GM18909 (cell line): ENCODE results near the gene CCDC182.

Experiments used
- ATAC-seq: cut with Tn5 transposase; IDR thresholded peaks from one replicate; pipeline ENCODE4 v1.9.1; 2021; ENCODE audit warnings: mild to moderate bottlenecking; ENCODE audit not compliant: unreplicated experiment, poor library complexity

Gene CCDC182

GRCh38 chr17:57745242-57745641, at the start of gene CCDC182:
CCDC182 (minus strand) TSS chr17:57745299; CDS start chr17:57745272, 27 bp downstream.
- ATAC-seq = no peak

DNA sequence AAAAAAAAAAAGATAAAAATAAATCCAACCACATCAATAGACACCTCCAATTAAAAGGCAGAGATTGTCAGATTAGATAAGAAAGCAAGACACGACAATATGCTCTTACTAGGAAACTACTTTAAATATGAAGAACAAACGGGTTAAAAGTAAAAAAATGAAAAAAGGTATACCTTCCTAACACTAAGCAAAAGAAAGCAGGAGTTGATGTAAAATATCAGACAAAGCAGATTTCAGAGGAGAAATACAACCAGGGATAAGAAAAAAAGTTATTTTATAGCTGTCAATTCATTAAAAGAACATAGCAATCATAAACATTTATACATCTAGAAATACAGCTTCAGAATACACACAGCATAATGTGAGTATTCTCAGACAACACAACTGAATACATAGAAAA, 49.7 kb upstream of the CCDC182 start:
- no peak for ATAC-seq

GRCh38 chr17:57788725-57789124, 43.6 kb upstream of the CCDC182 start:
- no peak for ATAC-seq

GRCh38 chr17:57785022-57785421, 39.9 kb upstream of the CCDC182 start:
- no peak for ATAC-seq

DNA sequence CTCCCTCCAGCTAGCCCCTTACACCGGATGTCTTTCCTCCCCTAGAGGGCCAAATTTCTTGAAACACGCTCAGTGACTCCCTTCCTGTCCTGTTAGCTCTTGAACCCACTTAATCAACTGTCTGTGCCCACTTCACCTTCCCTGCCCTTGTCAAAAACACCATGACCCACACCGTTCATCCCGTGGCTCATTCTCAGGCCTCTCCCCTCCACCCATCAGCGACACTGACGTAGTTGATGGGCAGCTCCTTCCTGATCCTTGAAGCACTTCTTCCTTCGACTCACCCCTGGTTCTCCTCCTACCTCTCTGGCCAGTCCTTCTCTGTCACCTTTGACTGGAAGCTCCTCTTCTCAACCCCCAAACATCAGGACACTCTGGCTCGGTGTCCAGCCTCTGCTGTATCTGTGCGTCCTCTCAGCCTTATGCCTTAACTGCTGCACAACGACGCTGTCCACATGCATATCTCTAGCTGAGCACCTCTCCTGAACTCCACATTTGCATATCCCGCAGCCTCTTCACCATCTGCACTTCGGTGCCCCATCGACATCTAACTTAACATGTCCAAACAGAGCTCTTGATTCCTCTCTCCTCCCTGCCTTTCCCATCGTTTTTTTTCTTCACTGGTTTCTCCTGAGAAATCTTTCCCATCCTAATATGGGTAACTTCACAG, 39.3 kb upstream of the CCDC182 start:
- ATAC-seq = no peak

- ATAC-seq = no peak
Measured at GRCh38 chr17:57783338-57783742, 38.2 kb upstream of the CCDC182 start.

DNA sequence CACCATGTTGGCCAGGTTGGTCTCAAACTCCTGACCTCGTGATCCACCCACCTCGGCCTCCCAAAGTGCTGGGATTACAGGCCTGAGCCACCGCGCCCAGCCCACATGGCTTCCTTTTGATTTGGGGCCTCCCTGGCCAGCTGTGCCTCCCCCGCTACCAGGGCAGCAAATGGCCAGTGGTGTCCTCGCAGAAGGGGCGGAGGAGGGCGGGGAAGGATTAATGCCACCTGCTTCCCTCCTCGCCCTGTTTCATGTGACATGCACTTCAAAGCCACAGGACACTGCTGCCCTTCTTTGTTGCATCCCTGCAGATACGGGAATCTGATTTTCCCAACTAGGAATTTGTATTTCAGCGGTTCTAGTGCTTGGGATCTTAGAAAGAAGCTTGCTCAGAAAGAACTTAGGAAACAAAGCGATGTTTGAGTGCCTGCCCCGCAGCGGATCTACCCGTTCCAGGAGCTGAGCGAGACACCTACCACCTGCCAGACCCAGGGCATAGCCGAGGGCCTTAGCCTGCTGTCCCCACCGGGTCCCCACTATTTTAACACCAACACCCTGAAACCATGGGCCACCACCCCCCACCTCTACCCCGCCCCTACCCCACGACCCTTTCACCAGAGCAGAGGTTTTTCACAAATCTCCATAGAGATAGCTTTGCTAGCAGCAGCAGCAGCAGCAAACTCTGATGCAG, 37.7 kb upstream of the CCDC182 start:
- ATAC-seq = no peak

GRCh38 chr17:57782062-57782490, 37.0 kb upstream of the CCDC182 start:
- ATAC-seq = no peak

GRCh38 chr17:57781386-57782061, 36.4 kb upstream of the CCDC182 start:
- ATAC-seq = no peak

- no peak for ATAC-seq
Measured at GRCh38 chr17:57779706-57780105, 34.6 kb upstream of the CCDC182 start.

DNA sequence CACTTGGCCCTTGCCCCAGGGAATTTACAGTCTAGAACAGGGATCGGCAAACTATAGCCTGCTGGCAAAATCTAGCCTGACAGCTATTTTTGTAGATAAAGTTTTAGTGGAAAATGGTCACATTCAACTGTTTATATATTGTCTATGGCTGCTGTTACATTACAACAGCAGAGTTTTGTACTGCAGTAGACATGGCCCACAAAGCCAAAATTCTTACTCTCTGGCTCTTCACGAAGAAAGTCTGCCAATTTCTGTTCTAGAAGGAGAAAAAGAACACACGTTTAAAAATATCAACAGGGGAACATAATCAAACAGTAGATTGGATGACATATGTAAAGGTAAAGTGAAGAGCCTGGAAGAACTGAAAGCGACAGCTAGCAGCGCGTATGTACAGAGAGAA, 33.2 kb upstream of the CCDC182 start:
- ATAC-seq = no peak

- ATAC-seq = no peak
Measured at GRCh38 chr17:57776366-57776765, 31.3 kb upstream of the CCDC182 start.

DNA sequence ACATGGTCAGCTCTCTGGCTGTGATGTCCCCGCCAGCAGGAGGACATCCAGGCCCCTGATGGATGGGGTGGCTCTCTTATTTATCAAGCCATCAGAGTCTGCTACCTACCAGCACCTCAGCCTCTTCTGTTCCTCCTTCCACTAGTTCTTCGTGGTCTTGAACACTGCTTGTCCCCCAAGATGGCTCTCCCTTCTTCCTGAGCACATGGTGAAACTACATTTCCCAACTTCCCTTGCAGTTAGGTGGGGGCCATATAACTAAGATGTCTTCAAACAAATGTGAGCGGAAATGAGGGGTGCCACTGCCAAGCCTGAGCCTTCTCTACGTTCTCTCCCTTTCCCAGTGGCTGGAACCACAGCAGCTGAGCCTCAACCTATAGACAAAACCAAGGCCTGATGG, 29.8 kb upstream of the CCDC182 start:
- no peak for ATAC-seq

DNA sequence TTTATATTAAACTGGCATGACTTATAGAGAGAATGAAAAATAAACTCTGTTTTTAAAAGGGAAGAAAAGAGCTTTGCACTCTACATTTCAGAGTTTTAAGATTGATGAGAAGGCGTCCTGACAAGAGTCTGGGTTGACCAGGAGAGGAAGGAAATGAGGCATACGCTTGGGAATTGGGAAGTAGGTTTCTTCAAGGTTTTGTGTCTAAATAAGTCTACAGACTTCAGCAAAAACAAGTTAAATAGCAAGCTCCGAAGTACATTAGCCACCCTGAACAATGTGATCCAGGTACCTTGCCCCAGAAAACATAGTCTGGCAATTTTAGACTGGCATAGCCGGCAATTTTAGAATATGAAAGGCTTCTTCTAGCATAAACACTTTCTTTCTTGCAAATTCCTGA, 28.5 kb upstream of the CCDC182 start:
- ATAC-seq = no peak

DNA sequence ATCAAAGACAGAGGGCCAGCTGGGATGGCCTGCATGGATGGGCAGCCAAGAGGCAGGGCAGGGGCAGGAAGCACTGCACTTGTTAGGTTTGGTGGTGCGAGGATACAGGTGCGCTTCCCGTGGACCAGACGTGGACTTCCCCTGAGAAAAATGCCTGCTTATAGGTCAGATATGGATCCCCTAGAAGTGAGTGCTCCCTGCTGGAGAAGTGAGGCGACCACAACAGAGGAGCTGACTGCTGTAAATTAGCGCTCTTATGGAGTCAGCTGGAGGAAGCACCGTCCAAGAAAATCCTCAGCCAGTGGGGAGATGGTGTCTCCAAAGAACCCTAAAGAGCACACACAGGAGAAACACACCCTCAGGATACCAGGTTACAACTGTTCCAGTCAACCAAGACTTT, 27.7 kb upstream of the CCDC182 start:
- no peak for ATAC-seq

- ATAC-seq = no peak
Measured at GRCh38 chr17:57767561-57767960, 22.5 kb upstream of the CCDC182 start.

DNA sequence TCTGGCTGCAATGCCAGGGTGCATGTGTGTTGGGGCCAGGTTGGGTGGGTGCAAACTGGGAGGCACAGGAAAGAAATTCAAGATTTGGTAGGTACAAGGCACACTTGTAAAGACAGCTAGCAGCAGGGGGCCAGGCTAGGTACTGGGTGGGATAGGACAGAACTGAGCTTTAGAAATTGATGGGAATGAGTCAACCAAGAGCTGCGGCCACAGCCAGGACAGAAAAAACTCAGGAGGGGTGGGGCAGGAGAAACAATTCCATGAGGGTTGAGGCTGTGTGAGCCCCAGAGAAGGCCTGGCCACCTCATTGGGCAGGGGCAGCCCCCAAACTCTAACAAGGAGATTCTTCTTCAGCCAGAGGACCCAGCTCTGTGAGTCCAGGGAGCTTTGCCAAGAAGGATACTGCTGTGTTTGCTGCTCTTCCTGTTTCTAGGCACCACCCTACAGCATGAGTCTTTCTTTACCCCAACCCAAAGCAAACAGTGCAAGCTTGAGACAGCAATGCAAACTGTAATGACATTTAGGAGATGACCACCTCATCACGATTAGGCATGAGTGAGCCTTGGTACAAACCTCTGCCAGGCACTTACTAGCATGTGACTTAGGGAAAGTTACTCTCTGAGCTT, 21.3 kb upstream of the CCDC182 start:
- ATAC-seq = no peak

DNA sequence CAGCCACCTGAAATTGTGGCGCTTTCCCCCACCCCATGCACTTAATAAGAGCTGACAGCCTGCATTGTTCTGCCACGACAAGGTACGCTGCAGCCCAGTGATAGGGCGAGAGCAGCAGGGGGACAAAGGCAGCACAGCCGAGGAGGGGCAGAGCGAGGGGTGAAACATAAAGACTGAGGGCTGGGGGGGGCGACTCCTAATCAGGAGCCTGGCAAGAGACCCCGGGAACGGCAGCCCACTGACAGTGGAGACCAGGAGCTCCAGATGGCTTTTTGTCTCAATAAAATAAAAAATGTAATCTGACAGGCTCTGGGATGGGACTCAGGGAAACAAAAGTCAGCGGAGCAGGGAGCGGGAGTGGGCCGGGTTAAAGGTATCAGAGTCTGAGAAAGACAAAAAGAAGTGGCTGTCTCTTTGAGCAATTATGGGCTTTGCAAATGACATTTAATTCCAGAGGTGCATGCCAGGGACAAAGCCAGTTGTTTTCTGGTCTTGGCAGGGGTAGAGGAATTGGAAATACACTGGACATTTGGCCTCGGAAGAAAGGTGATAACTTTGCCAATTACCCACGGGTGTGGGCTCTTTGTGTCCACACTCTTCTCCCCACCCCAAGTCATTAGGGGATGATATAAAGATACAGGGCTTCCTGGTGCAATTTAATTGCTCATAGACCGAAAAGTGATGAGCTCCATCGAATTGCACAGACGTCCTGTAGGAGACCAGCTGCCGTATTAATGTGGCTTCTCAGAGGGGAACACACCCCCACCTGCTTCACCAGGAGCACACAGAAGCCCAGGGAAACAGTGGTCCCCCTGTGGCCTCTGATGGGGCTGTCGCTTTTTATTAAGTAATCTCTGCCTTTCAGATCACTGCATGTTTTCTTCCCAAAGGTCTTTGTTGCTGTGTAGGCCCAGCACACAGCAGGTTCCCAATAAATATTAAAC, 17.6 kb upstream of the CCDC182 start:
- no peak for ATAC-seq

DNA sequence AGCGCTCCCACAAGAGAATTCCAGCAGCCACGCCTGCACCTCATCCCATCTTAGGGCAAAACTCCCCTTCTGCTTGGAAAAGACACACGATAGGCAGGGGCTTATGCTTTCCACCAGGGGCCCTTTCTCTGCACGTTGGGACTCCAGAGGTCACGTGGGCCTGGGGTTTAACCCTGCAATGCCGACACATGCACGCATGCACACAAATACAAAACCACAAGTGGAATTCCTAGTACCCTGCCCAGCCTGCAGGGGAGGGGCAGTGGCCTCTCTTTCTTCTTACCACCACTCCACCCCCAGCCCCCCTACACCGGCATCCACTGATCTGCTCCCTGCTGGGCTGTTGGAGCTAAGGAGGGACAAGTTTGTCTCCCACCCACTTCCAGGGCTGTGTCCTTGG, 16.8 kb upstream of the CCDC182 start:
- ATAC-seq = no peak

- ATAC-seq = no peak
Measured at GRCh38 chr17:57760046-57760445, 14.9 kb upstream of the CCDC182 start.
